CD14-positive monocyte (primary cell): ENCODE results near the gene ARSI. TPM values are rescaled to one million over a fixed set of nuclear protein-coding genes. Genes with fewer than 3 reads are reported as not detected.

Experiments used
- DNase-seq, 3 donors: peaks; one replicate each; pipeline ENCODE4 v3.0.0-alpha.2; 2011 to 2022
- H2AFZ ChIP-seq: 2 replicates; pipeline ENCODE4 v1.6.0; 2012; ENCODE audit warnings: mild to moderate bottlenecking, low read depth, low read length, inconsistent platforms; ENCODE audit not compliant: insufficient read depth, poor library complexity, severe bottlenecking
- H3K27ac ChIP-seq, 2 donors: 1 replicate in 1 of 2; 2 replicates in 1 of 2; pipeline ENCODE4 v1.5.1; 2012 to 2013; ENCODE audit warnings: low read length in 2 of 2, control low read depth in 1 of 2, inconsistent platforms in 1 of 2, low read depth in 1 of 2, mild to moderate bottlenecking in 1 of 2
- H3K27me3 ChIP-seq, 2 donors: one replicate each; pipeline versions ENCODE4 v1.6.0 to v1.6.1; 2011 to 2013; ENCODE audit warnings: low read length in 2 of 2; ENCODE audit not compliant: control insufficient read depth in 2 of 2, insufficient read depth in 2 of 2
- H3K36me3 ChIP-seq, 2 donors: replicated peaks in 1 of 2; 1 replicate in 1 of 2; 2 replicates in 1 of 2; pipeline versions ENCODE4 v1.5.1 to v1.6.1; 2012 to 2013; ENCODE audit warnings: low read length in 2 of 2, control low read depth in 1 of 2, inconsistent platforms in 1 of 2, mild to moderate bottlenecking in 1 of 2; ENCODE audit not compliant: insufficient read depth in 2 of 2, control insufficient read depth in 1 of 2
- H3K4me1 ChIP-seq, 2 donors: 1 replicate in 1 of 2; 2 replicates in 1 of 2; pipeline versions ENCODE4 v1.5.1 to v1.6.1; 2012 to 2013; ENCODE audit warnings: low read length in 2 of 2, control low read depth in 1 of 2, inconsistent platforms in 1 of 2, mild to moderate bottlenecking in 1 of 2, moderate library complexity in 1 of 2; ENCODE audit not compliant: insufficient read depth in 2 of 2, control insufficient read depth in 1 of 2
- H3K4me2 ChIP-seq: replicated peaks from 2 replicates; pipeline ENCODE3; 2012; ENCODE audit warnings: low read length, moderate library complexity, mild to moderate bottlenecking; ENCODE audit not compliant: poor library complexity, severe bottlenecking; ENCODE audit errors: extremely low read depth
- H3K4me3 ChIP-seq, 3 experiments: fragments of 200-600 bp in 1 of 3; sonication (generic) in 1 of 3; replicated peaks in 1 of 3; 1 replicate in 2 of 3; 2 replicates in 1 of 3; pipeline ENCODE4 v1.5.1; 2011 to 2013; ENCODE audit warnings: low read length in 3 of 3, mild to moderate bottlenecking in 3 of 3, control low read depth in 2 of 3, low read depth in 2 of 3, inconsistent platforms in 1 of 3, moderate library complexity in 1 of 3
- H3K79me2 ChIP-seq: 2 replicates; pipeline ENCODE4 v1.6.0; 2012; ENCODE audit warnings: mild to moderate bottlenecking, control low read depth, inconsistent platforms, low read length, moderate library complexity; ENCODE audit not compliant: insufficient read depth
- H3K9ac ChIP-seq: 2 replicates; pipeline ENCODE4 v1.6.0; 2017; ENCODE audit warnings: low read length, mild to moderate bottlenecking; ENCODE audit not compliant: insufficient read depth, poor library complexity, severe bottlenecking
- H3K9me3 ChIP-seq, 2 donors: replicated peaks in 1 of 2; 1 replicate in 1 of 2; 2 replicates in 1 of 2; pipeline versions ENCODE4 v1.5.1 to v1.6.1; 2012 to 2013; ENCODE audit warnings: low read length in 2 of 2, control low read depth in 1 of 2; ENCODE audit not compliant: control insufficient read depth in 1 of 2, insufficient read depth in 1 of 2
- H4K20me1 ChIP-seq: 2 replicates; pipeline ENCODE4 v1.6.0; 2012; ENCODE audit warnings: mild to moderate bottlenecking, low read length, control low read depth, moderate library complexity; ENCODE audit not compliant: insufficient read depth
- H3K27ac Mint-ChIP-seq, 7 donors: one replicate each; pipeline ENCODE4 v1.8.0; 2020; ENCODE audit warnings: mild to moderate bottlenecking in 7 of 7, mixed read lengths in 7 of 7, moderate library complexity in 6 of 7, inconsistent platforms in 2 of 7
- H3K27me3 Mint-ChIP-seq, 3 donors: one replicate each; pipeline ENCODE4 v1.8.0; 2021 to 2022; ENCODE audit warnings: low read depth in 3 of 3, mild to moderate bottlenecking in 3 of 3, mixed read lengths in 3 of 3, moderate library complexity in 3 of 3, inconsistent platforms in 1 of 3
- H3K36me3 Mint-ChIP-seq, 2 donors: one replicate each; pipeline ENCODE4 v1.8.0; 2020; ENCODE audit warnings: mixed read lengths in 2 of 2, inconsistent platforms in 1 of 2, mild to moderate bottlenecking in 1 of 2
- H3K4me1 Mint-ChIP-seq: one replicate; pipeline ENCODE4 v1.8.0; 2020; ENCODE audit warnings: mild to moderate bottlenecking, mixed read lengths
- H3K4me3 Mint-ChIP-seq, 2 donors: one replicate each; pipeline ENCODE4 v1.8.0; 2020; ENCODE audit warnings: mild to moderate bottlenecking in 2 of 2, mixed read lengths in 2 of 2, moderate library complexity in 1 of 2
- H3K9me3 Mint-ChIP-seq, 7 donors: one replicate each; pipeline ENCODE4 v1.8.0; 2020 to 2022; ENCODE audit warnings: mixed read lengths in 7 of 7, mild to moderate bottlenecking in 6 of 7, moderate library complexity in 6 of 7, inconsistent platforms in 2 of 7
- WGBS: methylation state at CpG from one replicate; pipeline ENCODE4 v1.1.5; 2013; ENCODE audit warnings: missing lambda C conversion rate; ENCODE audit not compliant: insufficient coverage; 5-methylcytosine and 5-hydroxymethylcytosine counted together
- intact Hi-C, 2 donors: fragments of 100-400 bp; cut with micrococcal nuclease; formaldehyde crosslinking; loops; one replicate each; pipeline versions ENCODE4 v1.15.0 to v1.15.1; 2023
- polyA plus RNA-seq, 3 donors: library from polyadenylated mRNA; depleted of rRNA in 1 of 3; unstranded in 2 of 3; stranded (reverse) in 1 of 3; fragments of 300-500 nt in 2 of 3; fragments of >200 nt in 1 of 3; fragmentation: Illumina TruSeq in 2 of 3; gene quantifications; 1 replicate in 2 of 3; 2 replicates in 1 of 3; pipeline ENCODE4 v1.2.3, GENCODE V29; 2012 to 2021
- TF ChIP-seq, protein P1 (sequence below): fragments of 200-600 bp; IDR thresholded peaks from one replicate; pipeline ENCODE4 v1.8.0; 2022; ENCODE audit warnings: antibody characterized with exemption, mild to moderate bottlenecking

ARSI gene
- polyA plus RNA-seq, 3 donors, result not detected

DNA sequence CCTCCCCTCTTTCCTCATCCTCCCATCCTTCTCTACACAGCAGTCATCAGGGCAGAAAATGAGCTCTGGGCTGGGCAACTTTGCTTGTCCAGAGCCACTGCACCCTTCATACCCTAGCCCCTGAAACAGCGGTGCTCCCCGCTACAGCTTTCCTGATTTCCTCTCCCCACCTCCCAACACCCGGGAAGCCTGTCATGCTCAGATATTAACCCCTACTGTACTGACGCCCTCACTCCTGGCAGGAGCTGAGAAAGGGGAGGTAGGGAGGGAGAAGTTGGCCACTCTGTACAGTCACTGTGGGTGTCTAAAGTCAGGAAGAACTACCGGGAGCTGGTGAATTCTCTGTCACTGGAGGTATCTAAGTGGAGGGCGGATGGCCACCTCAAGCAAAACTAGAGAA is 13.9 kb downstream of the ARSI start:
- Histone ChIP-seq H3K9ac (no peak overlapping the region), H3K9me3 (no peaks in the 10 kb centered on the region), H3K36me3 (no peaks in the 10 kb centered on the region), H3K27ac (no peak overlapping the region), H4K20me1 (no peaks in the 10 kb centered on the region), H3K79me2 (no peaks in the 10 kb centered on the region), H3K4me1 (peaks cover 4 to 6% of the 10 kb centered on the region in 2 donors), H3K27me3 (no peaks in the 10 kb centered on the region), H3K4me3 (no peak overlapping the region), H3K4me2 (no peak overlapping the region), H2AFZ (no peak overlapping the region)
- TF ChIP-seq, protein P1, sequence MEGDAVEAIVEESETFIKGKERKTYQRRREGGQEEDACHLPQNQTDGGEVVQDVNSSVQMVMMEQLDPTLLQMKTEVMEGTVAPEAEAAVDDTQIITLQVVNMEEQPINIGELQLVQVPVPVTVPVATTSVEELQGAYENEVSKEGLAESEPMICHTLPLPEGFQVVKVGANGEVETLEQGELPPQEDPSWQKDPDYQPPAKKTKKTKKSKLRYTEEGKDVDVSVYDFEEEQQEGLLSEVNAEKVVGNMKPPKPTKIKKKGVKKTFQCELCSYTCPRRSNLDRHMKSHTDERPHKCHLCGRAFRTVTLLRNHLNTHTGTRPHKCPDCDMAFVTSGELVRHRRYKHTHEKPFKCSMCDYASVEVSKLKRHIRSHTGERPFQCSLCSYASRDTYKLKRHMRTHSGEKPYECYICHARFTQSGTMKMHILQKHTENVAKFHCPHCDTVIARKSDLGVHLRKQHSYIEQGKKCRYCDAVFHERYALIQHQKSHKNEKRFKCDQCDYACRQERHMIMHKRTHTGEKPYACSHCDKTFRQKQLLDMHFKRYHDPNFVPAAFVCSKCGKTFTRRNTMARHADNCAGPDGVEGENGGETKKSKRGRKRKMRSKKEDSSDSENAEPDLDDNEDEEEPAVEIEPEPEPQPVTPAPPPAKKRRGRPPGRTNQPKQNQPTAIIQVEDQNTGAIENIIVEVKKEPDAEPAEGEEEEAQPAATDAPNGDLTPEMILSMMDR, result no peak
- H3K4me1 Mint-ChIP-seq, result peaks cover 5% of the 10 kb centered on the region
- H3K27ac Mint-ChIP-seq, result no peak overlapping the region
- no peaks in the 10 kb centered on the region for H3K36me3 Mint-ChIP-seq
- intact Hi-C loops, result no loop called here
- no peak overlapping the region for H3K4me3 Mint-ChIP-seq
- WGBS, result 43% methylated on average over 1 of the region's 6 CpGs
- peaks cover 9 to 14% (median 11%) of the 10 kb centered on the region in 3 donors for H3K27me3 Mint-ChIP-seq
- no peak for DNase-seq
- H3K9me3 Mint-ChIP-seq, result no peaks in the 10 kb centered on the region

DNA sequence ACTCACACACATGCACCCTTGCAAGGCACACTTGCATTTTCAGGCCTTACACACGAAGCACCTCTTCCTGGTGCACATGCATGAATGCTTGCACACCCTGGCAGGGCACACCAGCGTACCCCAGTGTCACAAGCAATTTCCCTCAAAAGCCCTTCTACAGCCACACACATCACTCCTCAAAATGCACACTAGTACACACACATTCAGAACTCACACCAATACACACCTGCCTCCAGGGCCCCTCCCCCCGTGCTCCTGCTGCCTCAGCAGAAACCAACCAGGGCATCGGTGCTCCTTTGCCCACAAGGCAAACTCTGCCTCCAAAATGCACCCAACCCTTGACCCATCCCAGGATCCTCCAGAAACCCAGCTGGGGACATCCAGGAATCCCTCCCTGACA is 14.3 kb downstream of the ARSI start:
- Histone ChIP-seq H4K20me1 (no peaks in the 10 kb centered on the region), H3K4me3 (no peak overlapping the region), H3K79me2 (no peaks in the 10 kb centered on the region), H3K9ac (no peak overlapping the region), H3K9me3 (no peaks in the 10 kb centered on the region), H3K36me3 (no peaks in the 10 kb centered on the region), H3K27ac (no peak overlapping the region), H2AFZ (no peak overlapping the region), H3K4me1 (peaks cover 4 to 6% of the 10 kb centered on the region in 2 donors), H3K4me2 (no peak overlapping the region), H3K27me3 (no peaks in the 10 kb centered on the region)
- 95% methylated on average over 4 of the region's 4 CpGs for WGBS
- peaks cover 9 to 14% (median 11%) of the 10 kb centered on the region in 3 donors for H3K27me3 Mint-ChIP-seq
- no peak overlapping the region for H3K4me3 Mint-ChIP-seq
- no peak for DNase-seq
- peaks cover 5% of the 10 kb centered on the region for H3K4me1 Mint-ChIP-seq
- TF ChIP-seq, protein P1, result no peak
- intact Hi-C loops, result no loop called here
- H3K9me3 Mint-ChIP-seq, result no peaks in the 10 kb centered on the region
- H3K27ac Mint-ChIP-seq, result no peak overlapping the region
- H3K36me3 Mint-ChIP-seq, result no peaks in the 10 kb centered on the region
